ENCODE data around the gene KCNG2. TPM values are rescaled to one million over a fixed set of nuclear protein-coding genes. Genes with fewer than 3 reads are reported as not detected.

The KCNG2 gene
- polyA plus RNA-seq, 1 of the 3 experiments (the other 2 are of a cell fraction), result not detected

DNA sequence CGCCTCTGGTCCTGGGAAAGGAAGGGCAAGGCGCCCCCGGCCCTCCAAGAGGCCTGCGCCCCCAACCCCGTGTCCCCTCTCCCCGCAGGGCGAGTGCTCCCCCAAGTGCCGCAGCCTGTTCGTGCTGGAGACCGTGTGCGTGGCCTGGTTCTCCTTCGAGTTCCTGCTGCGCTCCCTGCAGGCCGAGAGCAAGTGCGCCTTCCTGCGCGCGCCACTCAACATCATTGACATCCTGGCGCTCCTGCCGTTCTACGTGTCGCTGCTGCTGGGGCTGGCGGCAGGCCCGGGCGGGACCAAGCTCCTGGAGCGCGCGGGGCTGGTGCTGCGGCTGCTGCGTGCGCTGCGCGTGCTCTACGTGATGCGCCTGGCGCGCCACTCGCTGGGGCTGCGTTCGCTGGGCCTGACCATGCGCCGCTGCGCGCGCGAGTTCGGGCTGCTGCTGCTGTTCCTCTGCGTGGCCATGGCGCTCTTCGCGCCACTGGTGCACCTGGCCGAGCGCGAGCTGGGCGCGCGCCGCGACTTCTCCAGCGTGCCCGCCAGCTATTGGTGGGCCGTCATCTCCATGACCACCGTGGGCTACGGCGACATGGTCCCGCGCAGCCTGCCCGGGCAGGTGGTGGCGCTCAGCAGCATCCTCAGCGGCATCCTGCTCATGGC lies 101.3 kb downstream of the KCNG2 start (continued):
- no peak for TF ChIP-seq EP300 (IDR thresholded peaks at IDR 0.05; ENCODE audit: borderline replicate concordance in 1 of 2, low read depth in 1 of 2, low read length in 1 of 2)

DNA sequence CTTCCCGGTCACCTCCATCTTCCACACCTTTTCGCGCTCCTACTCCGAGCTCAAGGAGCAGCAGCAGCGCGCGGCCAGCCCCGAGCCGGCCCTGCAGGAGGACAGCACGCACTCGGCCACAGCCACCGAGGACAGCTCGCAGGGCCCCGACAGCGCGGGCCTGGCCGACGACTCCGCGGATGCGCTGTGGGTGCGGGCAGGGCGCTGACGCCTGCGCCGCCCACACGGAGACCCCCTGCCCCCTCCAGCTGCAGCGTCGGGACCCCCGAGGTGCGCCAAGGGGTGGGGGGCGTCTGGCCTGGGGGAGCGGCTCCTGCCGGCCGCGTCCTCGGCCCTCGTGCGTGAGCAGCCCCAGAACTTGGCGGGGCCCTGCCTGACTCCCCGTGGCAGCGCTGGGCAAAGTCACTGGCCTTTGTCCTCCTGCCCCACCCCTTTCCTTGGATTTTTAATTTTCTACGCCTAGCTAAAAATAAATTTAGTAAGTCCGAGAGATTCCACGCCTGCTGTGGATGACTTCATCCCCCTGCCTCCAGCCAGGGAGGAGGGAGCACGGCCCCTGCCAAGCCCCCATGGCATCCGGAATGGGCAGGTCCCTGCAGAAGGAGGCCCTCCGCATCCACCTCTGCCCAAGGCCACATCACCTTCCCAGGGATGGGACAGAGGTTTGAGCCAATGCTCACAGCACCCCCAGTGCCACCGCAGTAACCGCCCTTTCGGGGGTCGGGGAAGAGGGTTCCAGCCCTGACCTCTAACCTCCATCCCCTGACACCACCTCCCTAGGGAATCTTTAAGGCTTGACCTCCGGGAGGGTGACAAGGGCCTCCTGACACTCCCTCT lies 102.1 kb downstream of the KCNG2 start:
- 94% methylated on average over 19 of the region's 53 CpGs for WGBS (ENCODE audit: low lambda C conversion rate)
- H3K9me3 ChIP-seq, result 0 out of 2 replicates have a peak, but pooled peaks cover 19% of the 10 kb centered on the region
- H3K4me3 ChIP-seq (ENCODE audit: low read depth in 2 of 2, low read length in 1 of 2), result no peak overlapping the region
- no peak overlapping the region for H3K27ac ChIP-seq (ENCODE audit: low read depth in 2 of 2, low read length in 1 of 2)
- no peaks in the 10 kb centered on the region for H3K79me2 ChIP-seq (ENCODE audit: insufficient read depth)
- ChIA-PET POLR2A (no interaction called here), CTCF (no interaction called here)
- H3K4me2 ChIP-seq, result no peak overlapping the region
- peaks cover 0 to 3% of the 10 kb centered on the region in 2 experiments for H3K36me3 ChIP-seq (replicated peaks in 1 of 2; ENCODE audit: control insufficient read depth in 1 of 2, insufficient read depth in 2 of 2, low read length in 1 of 2)
- no peak for DNase-seq
- H3K4me1 ChIP-seq (ENCODE audit: control insufficient read depth in 1 of 2, insufficient read depth in 2 of 2, low read depth in 1 of 2, low read length in 1 of 2), result no peaks in the 10 kb centered on the region
- no peaks in the 10 kb centered on the region for H4K20me1 ChIP-seq (ENCODE audit: insufficient read depth)
- no peaks in the 10 kb centered on the region for H3K9me2 ChIP-seq
- H2AFZ ChIP-seq (ENCODE audit: low read depth), result no peak overlapping the region
- TF ChIP-seq RCOR1 (IDR thresholded peaks at IDR 0.05; ENCODE audit: low read length) (no peak), POLR2AphosphoS5 (IDR thresholded peaks at IDR 0.05; ENCODE audit: low read depth, low read length) (no peak), GABPA (IDR thresholded peaks at IDR 0.05; ENCODE audit: low read depth) (no peak), TEAD4 (IDR thresholded peaks at IDR 0.05; ENCODE audit: borderline replicate concordance, insufficient read depth) (no peak), FOXM1 (IDR thresholded peaks at IDR 0.05; ENCODE audit: low read depth) (no peak)
- H3K27me3 ChIP-seq (ENCODE audit: insufficient read depth), result no peaks in the 10 kb centered on the region
- no peak overlapping the region for H3K9ac ChIP-seq
- H3F3A ChIP-seq (replicated peaks; ENCODE audit: insufficient read depth), result no peaks in the 10 kb centered on the region

DNA sequence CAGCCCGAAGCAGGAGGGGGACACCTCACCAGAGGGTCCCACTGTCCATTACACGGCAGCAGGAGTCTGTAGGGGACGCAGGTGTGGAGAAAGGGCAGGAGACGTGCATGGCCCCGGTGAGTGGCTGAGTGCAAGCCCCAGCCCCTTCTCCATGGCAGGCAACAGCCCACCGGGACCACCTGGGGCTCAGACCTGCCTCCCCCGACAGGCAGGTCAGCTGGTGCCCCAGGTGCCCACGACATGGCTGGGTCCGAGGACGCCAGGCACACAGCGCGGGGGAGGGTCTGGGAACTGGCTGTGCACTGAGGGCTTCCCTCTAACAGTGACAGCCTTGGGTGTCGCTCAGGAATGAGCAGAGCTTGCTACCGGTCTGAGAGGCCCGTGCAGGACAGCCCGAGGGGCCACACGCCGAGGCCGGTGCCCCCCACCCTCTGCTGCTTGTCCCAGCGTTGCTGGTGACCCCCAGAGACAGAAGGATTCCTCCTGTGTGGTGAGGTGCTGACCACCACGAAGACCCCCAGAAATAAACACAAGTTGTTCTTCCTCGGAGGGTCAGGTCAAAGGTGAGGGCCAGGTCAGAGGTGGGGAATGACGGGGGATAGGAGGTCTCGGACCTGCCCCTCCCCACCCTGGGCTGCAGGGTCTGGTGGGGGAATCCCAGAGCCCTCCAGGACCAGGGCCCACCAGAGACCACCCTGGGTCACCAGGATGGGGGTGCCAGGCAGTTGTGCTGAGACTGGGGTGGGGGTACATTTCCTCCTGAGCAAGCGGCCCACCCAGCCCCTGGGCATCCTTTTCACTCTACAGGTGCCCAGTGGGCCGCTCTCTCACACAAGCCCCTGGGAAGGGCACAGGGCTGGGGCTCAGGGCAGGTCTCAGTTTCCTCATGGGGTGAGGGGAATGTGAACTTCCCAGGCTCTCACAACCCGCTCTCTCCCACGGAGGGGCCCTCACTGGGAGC lies 103.2 kb downstream of the KCNG2 start:
- Histone ChIP-seq H3K27ac (ENCODE audit: low read depth in 2 of 2, low read length in 1 of 2) (no peak overlapping the region), H3K79me2 (ENCODE audit: insufficient read depth) (no peaks in the 10 kb centered on the region), H3K36me3 (replicated peaks in 1 of 2; ENCODE audit: control insufficient read depth in 1 of 2, insufficient read depth in 2 of 2, low read length in 1 of 2) (peaks cover 0 to 3% of the 10 kb centered on the region in 2 experiments), H2AFZ (ENCODE audit: low read depth) (no peak overlapping the region), H3K9me2 (no peaks in the 10 kb centered on the region), H3K9ac (no peak overlapping the region), H3K4me3 (ENCODE audit: low read depth in 2 of 2, low read length in 1 of 2) (no peak overlapping the region), H3K27me3 (ENCODE audit: insufficient read depth) (no peaks in the 10 kb centered on the region), H3F3A (replicated peaks; ENCODE audit: insufficient read depth) (no peaks in the 10 kb centered on the region), H3K4me2 (no peak overlapping the region), H3K9me3 (0 out of 2 replicates have a peak, but pooled peaks cover 13% of the 10 kb centered on the region), H4K20me1 (ENCODE audit: insufficient read depth) (no peaks in the 10 kb centered on the region), H3K4me1 (ENCODE audit: control insufficient read depth in 1 of 2, insufficient read depth in 2 of 2, low read depth in 1 of 2, low read length in 1 of 2) (no peaks in the 10 kb centered on the region)
- POLR2A ChIA-PET, result no interaction called here
- CTCF ChIA-PET, result no interaction called here
- WGBS (ENCODE audit: low lambda C conversion rate), result 95% methylated on average over 11 of the region's 28 CpGs
- TF ChIP-seq GATA2 (CRISPR knock-in tag; IDR thresholded peaks at IDR 0.05) (no peak), NFIC (IDR thresholded peaks at IDR 0.05; ENCODE audit: borderline replicate concordance) (no peak), TCF12 (IDR thresholded peaks at IDR 0.05) (no peak), SIN3A (IDR thresholded peaks at IDR 0.05; ENCODE audit: borderline replicate concordance, low read depth, low read length) (no peak), POLR2AphosphoS5 (IDR thresholded peaks at IDR 0.05; ENCODE audit: low read depth, low read length) (no peak), FOXM1 (IDR thresholded peaks at IDR 0.05; ENCODE audit: low read depth) (no peak), RFX5 (IDR thresholded peaks at IDR 0.05; ENCODE audit: low read length) (no peak), SMC3 (IDR thresholded peaks at IDR 0.05; ENCODE audit: low read depth, low read length) (no peak), NRF1 (IDR thresholded peaks at IDR 0.05; ENCODE audit: low read depth, low read length) (no peak)
- TF ChIP-seq, protein P1, sequence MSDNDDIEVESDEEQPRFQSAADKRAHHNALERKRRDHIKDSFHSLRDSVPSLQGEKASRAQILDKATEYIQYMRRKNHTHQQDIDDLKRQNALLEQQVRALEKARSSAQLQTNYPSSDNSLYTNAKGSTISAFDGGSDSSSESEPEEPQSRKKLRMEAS (IDR thresholded peaks at IDR 0.05; ENCODE audit: low read depth), result no peak
- TF ChIP-seq, protein P2, sequence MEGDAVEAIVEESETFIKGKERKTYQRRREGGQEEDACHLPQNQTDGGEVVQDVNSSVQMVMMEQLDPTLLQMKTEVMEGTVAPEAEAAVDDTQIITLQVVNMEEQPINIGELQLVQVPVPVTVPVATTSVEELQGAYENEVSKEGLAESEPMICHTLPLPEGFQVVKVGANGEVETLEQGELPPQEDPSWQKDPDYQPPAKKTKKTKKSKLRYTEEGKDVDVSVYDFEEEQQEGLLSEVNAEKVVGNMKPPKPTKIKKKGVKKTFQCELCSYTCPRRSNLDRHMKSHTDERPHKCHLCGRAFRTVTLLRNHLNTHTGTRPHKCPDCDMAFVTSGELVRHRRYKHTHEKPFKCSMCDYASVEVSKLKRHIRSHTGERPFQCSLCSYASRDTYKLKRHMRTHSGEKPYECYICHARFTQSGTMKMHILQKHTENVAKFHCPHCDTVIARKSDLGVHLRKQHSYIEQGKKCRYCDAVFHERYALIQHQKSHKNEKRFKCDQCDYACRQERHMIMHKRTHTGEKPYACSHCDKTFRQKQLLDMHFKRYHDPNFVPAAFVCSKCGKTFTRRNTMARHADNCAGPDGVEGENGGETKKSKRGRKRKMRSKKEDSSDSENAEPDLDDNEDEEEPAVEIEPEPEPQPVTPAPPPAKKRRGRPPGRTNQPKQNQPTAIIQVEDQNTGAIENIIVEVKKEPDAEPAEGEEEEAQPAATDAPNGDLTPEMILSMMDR (IDR thresholded peaks at IDR 0.05), result no peak
- TF ChIP-seq, protein P3, sequence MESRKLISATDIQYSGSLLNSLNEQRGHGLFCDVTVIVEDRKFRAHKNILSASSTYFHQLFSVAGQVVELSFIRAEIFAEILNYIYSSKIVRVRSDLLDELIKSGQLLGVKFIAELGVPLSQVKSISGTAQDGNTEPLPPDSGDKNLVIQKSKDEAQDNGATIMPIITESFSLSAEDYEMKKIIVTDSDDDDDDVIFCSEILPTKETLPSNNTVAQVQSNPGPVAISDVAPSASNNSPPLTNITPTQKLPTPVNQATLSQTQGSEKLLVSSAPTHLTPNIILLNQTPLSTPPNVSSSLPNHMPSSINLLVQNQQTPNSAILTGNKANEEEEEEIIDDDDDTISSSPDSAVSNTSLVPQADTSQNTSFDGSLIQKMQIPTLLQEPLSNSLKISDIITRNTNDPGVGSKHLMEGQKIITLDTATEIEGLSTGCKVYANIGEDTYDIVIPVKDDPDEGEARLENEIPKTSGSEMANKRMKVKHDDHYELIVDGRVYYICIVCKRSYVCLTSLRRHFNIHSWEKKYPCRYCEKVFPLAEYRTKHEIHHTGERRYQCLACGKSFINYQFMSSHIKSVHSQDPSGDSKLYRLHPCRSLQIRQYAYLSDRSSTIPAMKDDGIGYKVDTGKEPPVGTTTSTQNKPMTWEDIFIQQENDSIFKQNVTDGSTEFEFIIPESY (IDR thresholded peaks at IDR 0.05; ENCODE audit: borderline replicate concordance, low read depth), result no peak
- DNase-seq, result peak; percentile 27

Data from SK-N-SH (cell line).